HG02642 (cell line): ENCODE measurements around the gene LAGE3.
A peak's percentile ranks its signal among the peaks of the same experiment; 100 is the strongest.

Experiments used
- ATAC-seq: cut with Tn5 transposase; IDR thresholded peaks from one replicate; pipeline ENCODE4 v1.9.1; 2021; ENCODE audit warnings: mild to moderate bottlenecking; ENCODE audit not compliant: unreplicated experiment, poor library complexity

LAGE3 gene

DNA sequence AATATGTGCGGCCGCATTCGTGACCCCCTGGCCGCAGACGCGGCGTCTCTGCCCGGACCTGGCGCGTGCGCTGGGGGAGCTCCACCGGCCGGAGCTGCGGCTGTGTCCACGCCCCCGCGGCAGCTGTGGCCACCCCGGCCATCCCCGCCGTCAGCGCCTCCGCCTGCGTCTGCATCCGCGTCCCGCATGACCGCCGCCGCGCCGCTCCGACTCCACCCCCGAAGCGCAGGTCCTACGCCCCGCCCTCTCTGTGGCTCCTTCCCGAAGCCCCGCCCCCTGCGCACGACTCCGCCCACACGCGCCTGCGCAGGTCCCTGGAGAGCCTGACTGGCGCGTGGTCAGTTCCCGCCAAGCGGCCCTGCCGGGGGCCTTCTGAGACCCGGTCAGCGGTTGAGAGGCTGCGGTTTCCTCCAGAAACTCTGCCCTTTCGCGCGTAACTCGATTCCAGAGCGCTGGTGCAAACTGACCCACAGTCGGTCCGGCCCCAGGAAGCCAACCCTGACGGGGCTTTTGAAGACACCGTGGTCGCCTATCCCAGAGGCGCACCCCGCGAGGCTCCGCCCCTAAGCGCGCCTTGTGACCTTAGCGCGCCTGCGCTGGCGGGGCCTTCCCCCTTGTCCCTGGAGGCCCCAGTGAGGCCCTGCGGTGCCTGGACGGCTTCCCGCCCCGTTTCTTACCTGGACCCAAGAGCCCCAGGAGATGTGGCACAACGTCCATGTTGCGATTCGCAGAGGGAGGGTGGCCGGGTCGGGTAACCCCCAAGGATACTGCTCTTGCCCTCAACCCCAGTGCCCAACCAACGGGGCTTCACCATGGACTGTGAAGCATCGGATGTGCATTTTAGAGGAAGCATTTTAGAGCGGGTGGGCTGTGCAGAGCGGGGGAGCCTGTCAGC, at the start of gene LAGE3:
Gene LAGE3 (minus strand): TSS at position 554 of the 895 bp plus-strand sequence. CDS start 366 bp downstream, at position 188.
- ATAC-seq: peak; percentile 86

- peak; percentile 74 for ATAC-seq
These were observed 48.0 kb upstream of the LAGE3 start for GRCh38 chrX:154526901-154527675.

- ATAC-seq: no peak
These were observed 46.8 kb upstream of the LAGE3 start for GRCh38 chrX:154525606-154526490.

- no peak for ATAC-seq
These were observed 40.3 kb upstream of the LAGE3 start for GRCh38 chrX:154519389-154519788.

DNA sequence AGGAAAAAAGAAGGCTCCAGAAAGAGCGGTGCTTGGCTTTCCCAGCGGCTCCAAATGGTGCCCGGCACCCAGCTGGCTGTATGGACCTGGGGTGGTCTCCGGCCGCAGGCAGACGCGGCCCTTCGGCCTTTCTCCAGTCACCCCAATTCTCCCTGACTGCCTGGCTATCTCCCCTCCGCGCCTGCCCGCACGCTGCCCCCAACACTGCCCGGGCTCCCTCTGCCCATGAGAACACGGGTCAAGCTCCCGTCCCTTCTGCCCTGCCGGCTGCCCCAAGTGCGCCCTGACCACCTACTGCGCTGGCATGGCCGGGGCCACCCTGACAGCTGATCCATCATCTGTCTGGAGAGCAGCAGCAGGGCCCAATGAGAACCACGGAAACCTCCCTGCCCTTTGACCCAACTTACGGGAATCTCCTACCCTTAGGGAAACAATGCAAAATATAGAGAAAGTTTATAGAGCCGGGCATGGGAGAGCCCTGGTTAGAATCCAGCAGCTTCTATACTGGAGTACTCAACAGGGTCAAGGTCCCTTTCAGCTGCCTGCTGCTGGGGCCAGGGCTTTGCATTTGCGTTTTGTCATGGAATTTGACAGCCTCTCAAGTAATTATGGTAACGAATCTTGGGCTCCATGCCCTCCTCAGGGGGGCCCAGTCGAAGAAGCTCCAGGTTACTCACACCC, 38.2 kb upstream of the LAGE3 start:
- ATAC-seq: no peak

GRCh38 chrX:154516656-154517100, 37.6 kb upstream of the LAGE3 start:
- no peak for ATAC-seq

- peak; percentile 96 for ATAC-seq
These were observed 37.0 kb upstream of the LAGE3 start, which contains the start of gene FAM3A for GRCh38 chrX:154515966-154516655. FAM3A (minus strand) TSS chrX:154516232; CDS start chrX:154515772, 460 bp downstream.

GRCh38 chrX:154515090-154515965, 36.2 kb upstream of the LAGE3 start:
- no peak for ATAC-seq

GRCh38 chrX:154513716-154514115, 34.6 kb upstream of the LAGE3 start:
- no peak for ATAC-seq

DNA sequence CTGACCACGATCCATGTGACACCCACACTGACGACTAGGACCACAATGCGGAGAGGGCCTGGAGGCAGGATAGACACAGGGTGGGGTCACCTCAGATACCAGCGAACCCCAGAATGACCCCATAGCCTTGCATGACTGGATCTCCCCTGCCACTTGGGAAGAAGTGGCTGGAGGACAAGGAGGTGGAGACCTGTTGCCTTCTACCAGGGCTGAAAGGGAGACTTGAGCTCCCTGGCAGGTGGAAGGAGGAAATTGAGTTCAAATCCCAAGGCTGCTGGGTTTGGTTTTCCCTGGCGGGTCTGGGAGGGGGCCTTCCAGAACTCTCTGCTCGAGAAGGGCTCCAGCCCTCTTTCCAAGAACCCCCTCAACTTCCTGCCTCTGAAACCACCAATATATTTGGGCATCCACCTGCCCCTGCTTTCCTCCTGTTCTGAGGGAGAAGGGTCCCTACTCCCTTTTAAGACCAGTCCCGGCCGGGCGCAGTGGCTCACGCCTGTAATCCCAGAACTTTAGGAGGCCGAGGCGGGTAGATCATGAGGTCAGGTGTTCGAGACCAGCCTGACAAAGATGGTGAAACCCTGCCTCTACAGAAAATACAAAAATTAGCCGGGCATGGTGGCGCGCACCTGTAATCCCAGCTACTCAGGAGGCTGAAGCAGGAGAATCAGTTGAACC, 33.9 kb upstream of the LAGE3 start:
- ATAC-seq: no peak

DNA sequence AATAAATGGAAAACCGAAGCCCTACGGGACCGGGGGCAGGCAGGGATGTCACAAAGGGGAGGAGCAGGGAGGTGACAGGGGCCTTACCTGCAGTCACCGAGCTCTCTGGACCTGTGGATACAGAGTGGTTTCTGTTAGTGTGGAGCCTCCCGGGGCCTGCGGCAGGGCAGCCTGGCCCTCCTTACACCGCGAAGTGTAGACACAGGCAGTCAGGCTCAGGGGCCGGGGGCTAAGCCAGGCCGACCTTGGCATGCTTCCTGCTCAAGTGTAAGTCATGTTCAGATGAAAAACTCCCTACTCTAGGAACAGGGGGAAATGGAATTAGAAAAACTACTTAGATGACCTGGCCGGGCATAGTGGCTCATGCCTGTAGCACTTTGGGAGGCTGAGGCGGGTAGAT, 32.7 kb upstream of the LAGE3 start:
- ATAC-seq: no peak

DNA sequence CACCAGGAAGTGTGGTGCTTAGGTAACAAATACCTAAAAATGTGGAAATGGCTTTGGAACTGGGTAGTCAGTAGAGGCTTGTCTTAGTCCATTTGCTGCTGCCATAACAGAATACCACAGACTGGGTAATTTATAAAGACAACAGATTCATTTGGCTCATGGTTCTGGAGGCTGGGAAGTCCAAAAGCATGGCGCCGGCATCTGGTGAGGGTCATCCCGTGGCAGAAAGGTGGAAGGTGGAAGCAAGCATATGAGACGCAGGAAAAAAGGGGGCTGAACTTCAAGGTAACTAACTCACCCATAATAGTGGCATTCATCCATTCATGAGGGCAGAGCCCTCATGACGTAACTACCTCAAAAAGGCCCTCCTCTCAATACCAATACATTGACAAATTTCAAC, 30.4 kb upstream of the LAGE3 start:
- no peak for ATAC-seq

GRCh38 chrX:154508384-154508745, 29.3 kb upstream of the LAGE3 start:
- no peak for ATAC-seq

GRCh38 chrX:154507673-154508383, 28.7 kb upstream of the LAGE3 start:
- ATAC-seq: no peak

DNA sequence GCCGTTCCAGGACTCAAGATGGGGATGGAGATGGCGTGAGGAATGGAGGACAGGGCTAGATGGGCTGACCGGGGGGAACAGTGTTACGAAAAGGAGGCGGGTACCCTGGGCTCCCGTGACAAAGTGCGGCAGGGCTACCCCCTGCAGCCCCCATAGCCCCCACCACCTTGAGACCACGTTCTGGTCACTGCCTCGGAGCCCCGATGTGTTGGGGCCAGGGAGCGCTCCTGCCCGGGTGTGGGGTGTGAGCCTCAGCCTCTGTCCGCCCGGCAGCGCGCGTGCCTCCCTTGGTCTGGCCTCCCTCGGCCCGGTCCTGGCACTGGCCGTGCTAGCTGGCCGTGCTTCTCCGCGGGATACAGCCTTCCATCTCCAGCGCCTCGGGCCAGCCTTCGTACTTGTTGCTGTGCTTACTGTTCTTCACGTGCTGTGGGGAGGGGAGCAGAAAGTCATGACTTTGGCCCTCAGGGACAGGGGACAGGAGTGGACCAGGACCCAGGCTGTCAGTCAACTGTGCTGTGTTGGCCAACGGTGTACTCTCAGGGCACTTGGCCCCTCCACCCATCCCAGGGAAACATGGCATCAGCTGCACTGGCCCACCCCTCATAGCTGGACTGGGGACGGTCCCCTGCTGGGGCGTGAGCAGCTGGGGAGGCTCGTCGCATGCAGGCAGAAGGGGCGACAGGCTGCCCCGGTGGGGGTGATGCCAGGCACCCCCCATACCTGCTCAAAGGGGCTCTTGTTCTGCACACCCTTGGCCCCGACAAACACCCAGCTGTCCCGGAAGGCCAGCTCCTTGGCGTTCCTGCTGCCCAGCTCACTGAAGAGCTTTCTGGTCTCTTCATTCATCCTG, 27.6 kb upstream of the LAGE3 start:
- no peak for ATAC-seq

DNA sequence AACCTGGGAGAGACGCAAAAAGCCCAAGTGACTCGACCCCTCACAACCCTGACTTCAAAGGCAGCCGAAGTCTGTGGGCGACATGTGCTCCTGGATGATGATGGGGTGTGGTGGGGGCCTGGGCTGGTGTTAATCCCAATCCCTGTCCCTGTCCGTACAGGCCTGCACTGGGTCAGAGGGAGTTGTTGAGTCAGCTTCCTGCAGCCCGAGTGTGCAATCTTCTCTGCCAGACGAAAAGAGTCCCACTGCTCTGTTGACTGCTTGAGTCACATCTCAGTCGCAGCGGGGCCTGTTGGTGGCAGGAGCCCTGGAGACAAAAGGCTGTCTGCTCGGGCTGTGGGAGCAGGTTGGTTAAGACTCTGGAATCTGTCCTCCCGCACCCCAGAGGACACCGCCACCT, 26.7 kb upstream of the LAGE3 start:
- no peak for ATAC-seq
